DMS79 (cell line): ENCODE data around the gene TSSK2.
A peak's percentile ranks its signal among the peaks of the same experiment; 100 is the strongest.

ENCODE experiments used
- DNase-seq: peaks from one replicate; lab custom pipeline; 2025; lab: John Stamatoyannopoulos, UW

Gene TSSK2

DNA sequence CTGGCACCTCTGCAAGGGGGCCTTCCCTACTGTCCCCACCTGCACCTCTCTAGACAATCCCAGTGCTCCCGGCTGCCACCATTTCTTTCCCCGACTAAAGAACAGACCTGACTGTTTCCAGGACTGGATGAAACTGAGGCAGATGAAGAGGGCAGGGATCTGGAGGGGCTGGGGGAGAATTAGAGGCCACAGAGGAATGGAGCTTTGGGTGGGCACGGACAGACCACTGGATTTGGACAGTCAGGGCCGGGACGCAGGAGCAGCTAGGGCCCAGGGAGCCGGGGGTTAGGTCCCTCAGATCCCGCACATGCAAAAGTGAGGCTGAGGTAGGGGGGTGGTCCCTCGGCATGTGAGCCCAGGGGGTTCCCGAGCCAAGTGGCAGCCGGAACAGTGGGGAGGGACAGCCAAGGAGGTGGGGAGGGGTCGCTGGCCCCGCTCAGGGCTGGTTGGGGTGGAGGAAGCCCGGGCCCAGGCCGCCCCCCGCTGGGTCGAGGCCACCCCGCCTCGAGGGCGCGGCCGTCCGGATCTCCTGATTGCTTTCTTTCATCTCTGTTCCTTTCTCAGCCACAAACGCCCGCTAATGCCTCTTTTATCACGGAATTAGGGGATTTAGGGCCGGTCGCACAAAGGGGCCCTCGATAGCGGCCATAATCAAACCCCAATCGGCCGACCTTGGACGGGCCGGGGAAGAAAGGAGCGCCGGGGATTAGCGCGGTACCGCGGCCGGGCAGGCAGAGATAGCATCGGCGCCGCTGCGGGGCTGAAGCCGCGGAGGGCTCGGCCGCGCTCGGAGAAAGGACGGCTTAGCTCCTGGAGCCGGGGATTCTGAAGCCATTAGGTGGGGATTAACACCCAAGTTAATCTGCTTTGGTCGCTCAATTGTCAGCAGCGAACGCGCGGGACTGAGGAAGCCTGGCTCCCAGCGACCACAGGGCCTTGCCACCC lies 38.2 kb downstream of the TSSK2 start:
- DNase-seq, result no peak

DNA sequence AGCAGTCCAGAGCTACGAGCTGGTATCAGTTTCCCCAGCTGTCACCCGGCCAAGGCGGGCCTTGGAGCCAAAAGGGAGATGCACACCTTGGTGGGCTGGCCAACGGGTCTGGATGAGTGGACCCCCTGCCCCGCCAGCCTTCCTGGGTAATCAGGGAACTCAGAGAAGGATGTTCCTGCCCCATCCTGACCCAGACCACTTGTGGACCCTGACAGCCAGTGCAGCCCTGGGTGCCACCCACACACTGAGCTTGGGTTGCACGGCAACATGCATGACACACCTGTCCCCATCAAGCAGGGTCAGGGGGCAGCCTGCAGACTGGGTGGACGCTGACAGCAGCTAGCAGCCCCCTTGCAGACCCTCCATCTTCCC lies 38.8 kb downstream of the TSSK2 start:
- no peak for DNase-seq

DNA sequence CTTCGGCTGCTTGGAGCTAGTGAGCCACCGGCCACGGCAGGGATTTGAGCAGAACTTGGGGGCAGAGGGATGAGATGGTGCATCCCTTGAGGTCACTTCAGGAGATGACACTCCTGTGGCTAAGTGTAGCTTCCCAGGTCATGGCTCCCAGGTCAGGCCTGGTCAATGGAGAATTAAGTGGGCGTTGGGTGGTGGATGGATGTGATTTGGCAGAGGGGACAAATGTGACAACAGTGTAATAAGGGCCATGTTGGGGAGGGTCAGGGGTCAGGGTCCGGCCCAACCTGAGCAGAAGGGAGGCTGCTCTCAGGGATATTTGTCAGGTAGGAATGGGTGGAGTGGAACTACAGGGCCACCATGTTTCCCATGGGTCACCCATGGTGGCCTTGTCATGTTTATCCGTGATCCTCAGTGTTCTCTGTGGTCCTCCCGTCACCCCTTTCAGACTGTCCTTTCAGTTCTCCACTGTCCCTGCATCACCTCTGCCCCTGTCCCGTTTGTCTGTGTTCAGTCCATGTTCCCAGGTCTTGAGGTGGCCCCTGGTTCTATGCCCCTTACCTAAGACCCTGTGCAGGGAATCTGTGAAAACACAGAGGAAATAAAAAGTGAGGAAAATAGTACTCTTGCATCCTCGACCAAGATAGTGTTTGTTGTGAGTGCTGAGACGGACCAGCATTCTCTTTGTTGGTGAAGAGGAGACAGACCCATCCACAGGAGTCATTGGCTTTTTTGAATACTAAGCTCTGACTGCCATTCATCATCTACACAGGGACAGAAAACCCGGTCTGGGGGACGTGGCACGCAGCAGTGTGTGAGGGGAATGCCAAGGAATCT lies 41.3 kb downstream of the TSSK2 start:
- DNase-seq, result no peak

GRCh38 chr22:19173047-19174035 lies 42.2 kb downstream of the TSSK2 start:
- DNase-seq, result no peak

GRCh38 chr22:19174106-19175025 lies 43.3 kb downstream of the TSSK2 start:
- DNase-seq, result no peak

GRCh38 chr22:19175026-19175601 lies 44.0 kb downstream of the TSSK2 start:
- DNase-seq, result no peak

DNA sequence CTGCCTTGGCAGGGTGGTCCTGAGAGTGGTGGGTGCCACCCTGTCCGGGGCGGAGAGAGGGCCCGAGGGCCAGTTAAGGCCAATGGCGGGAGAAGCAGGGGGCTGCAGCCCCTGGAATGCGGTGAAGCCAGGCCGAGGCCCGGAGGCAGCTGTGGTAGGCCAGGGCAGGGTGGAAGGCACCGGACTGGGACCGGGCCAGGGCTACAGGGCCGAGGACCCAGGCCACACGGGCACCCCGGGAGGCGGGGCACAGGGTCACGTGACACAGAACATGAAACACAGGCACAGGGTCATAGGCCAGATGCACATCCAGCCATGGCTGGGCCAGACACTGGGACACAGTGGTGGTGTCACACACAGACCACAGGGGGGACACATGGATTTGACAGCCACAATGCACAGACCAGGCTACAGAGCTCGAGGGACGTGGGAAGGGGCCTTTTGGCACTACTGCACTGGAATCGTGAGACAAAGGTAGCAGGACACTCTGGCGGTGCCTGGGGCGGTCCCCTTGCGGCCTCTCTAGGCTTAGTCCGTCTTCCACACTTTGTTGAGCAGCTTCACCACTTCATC lies 44.6 kb downstream of the TSSK2 start:
- no peak for DNase-seq

- no peak for DNase-seq
Measured at GRCh38 chr22:19176175-19176643, 45.1 kb downstream of the TSSK2 start.

- no peak for DNase-seq
Measured at GRCh38 chr22:19176732-19177131, 45.6 kb downstream of the TSSK2 start.

GRCh38 chr22:19177164-19178064 lies 46.3 kb downstream of the TSSK2 start:
- no peak for DNase-seq

GRCh38 chr22:19178065-19178656 lies 47.1 kb downstream of the TSSK2 start:
- DNase-seq, result no peak

DNA sequence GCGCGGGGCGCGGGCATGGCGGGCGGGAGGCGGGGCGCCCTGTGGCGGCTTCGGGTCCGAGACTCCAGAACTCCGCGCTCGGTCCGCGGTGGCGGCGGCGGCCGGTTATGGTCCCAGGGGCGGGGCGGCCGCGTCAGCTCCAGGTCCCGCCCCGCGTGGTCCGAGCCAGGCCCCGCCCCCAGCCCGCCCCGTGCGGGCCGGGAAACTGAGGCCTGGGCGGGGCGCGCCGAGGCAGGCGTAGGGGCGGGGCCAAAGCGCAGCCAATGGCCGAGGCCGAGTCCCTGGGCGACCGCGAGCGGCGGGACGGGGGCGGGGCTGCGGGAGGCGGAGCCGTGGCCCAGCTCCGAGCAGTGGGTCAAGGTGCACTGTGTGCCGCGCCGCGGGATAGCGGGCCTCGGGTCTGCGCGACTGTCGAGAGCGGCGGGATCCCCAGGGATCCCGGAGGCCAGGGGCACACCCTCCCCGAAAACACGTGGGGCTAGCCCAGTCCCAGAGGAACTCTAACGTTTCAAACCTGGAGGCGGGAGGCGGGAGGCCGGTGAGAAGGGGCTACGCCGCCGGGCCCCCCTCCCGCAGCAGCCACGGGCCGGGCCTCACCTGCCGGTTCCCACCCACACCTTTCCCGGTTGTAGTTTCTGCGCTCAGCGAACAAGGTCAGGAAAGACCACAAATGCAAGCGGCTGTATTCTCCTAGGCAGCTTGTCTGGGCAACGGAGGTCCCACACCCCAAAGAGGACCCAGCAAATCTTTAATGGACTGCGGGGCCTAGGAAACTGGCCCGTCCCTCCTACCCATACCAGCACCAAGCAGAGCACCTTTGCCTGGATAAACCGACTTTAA lies 47.8 kb downstream of the TSSK2 start, which contains the start of gene SLC25A1:
TSS of gene SLC25A1 (minus strand) at position 80 of the 840 bp plus-strand sequence. CDS start at position 17, 63 bp downstream.
- peak; percentile 15 for DNase-seq

DNA sequence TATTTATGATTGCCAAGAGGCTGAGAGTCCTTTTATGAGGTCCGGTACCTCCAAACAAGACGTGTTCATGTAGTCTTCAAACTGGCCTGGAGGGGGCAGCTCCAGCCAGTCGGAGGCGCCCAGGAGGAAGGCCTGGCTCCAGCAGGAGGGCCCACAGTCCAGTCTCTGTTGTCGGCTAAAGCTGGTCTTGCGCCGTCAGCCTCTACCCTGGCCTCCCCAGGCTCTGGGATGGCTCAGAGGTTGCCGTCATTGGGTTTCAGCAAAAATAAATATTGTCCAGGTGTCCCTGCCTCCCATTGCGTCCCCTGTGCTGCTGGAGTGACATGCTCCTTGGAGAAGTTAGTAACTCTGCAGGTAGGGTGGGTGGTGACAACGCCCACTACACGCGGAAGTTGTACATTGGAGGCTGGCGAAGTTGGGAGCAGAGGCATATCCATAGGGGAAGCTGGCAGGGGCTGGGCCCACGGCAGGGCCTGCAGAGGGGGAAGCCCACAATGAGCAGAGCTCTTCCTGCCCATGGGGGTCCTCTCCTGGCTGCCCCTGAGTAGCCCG lies 48.5 kb downstream of the TSSK2 start:
- no peak for DNase-seq

GRCh38 chr22:19180234-19180633 lies 49.1 kb downstream of the TSSK2 start:
- DNase-seq, result no peak

DNA sequence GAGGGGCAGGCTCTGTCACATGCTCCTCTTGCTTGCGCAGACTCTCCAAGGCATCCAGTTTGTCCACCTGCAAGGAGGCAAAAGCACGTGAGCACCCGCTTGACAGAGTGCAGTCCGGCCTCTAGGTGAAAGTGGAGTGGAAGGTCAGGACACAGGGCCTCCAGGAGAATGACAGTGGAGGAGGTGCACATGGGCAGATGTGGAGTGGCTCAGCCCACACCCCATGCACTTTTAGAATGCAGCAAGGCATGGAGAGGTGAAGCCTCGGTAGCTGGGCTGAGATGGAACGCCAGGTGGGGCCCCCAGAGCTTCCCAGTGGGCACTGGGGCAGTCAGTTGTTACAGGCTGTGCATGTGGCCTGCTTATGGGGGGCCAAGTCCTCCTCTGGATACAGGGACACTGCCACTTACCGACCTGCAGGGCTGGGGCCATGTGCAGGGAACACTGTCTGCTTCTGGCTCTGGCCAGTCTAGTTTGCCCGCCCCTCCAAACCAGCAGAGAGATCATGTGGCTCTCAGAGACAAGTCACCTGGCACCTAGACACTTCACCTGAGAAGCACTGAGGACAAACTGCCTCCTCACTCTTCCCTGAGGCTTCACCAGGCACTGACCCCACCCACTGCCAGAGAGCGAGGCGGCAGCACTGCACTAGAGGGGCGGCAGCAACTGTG lies 49.8 kb downstream of the TSSK2 start:
- no peak for DNase-seq

- DNase-seq, result no peak
Measured at GRCh38 chr22:19181786-19182471, 50.8 kb downstream of the TSSK2 start.
